ENCODE measurements around the gene ZBTB22. TPM values are rescaled to one million over a fixed set of nuclear protein-coding genes. Genes with fewer than 3 reads are reported as not detected.
A peak's percentile ranks its signal among the peaks of the same experiment; 100 is the strongest.
"Not testable (repeated sequence)": the region's sequence is repeated elsewhere in the genome, so short reads cannot be mapped to it uniquely, and the experiment has no call there.

Gene ZBTB22
- polyA plus RNA-seq, 2 donors: 10.2 to 11.6 TPM

GRCh38 chr6:33276864-33277662 lies 40.5 kb downstream of the ZBTB22 start, which contains the start of gene B3GALT4:
TSS of gene B3GALT4 (plus strand) at chr6:33277123. CDS start at chr6:33277420, 297 bp downstream.
- peak within 1 kb of the TSS; percentile 91 to 98 for H3K27ac ChIP-seq (ENCODE audit: low read depth in 2 of 2, low read length in 1 of 2)
- 0 to 6% methylated on average over 57 to 80 of the region's 80 CpGs for WGBS, 2 donors
- H3K27me3 ChIP-seq (ENCODE audit: control insufficient read depth in 1 of 2, insufficient read depth in 2 of 2, low read length in 2 of 2): no peaks in the 10 kb centered on the region
- no peaks in the 10 kb centered on the region for H3K9me3 ChIP-seq (ENCODE audit: control insufficient read depth in 2 of 2, insufficient read depth in 1 of 2, low read depth in 1 of 2, low read length in 1 of 2)
- peak within 1 kb of the TSS; percentile 56 to 62 for H3K4me3 ChIP-seq (ENCODE audit: low read depth in 1 of 2, low read length in 2 of 2)
- H3K4me1 ChIP-seq (ENCODE audit: control insufficient read depth in 2 of 2, insufficient read depth in 2 of 2, low read length in 1 of 2): peaks cover 4 to 12% of the 10 kb centered on the region in 2 donors
- H3K36me3 ChIP-seq (ENCODE audit: control insufficient read depth in 2 of 2, insufficient read depth in 2 of 2, low read length in 1 of 2): peaks cover 5 to 25% of the 10 kb centered on the region in 2 donors

- Histone ChIP-seq H3K4me1 (ENCODE audit: control insufficient read depth in 2 of 2, insufficient read depth in 2 of 2, low read length in 1 of 2) (peaks cover 4 to 12% of the 10 kb centered on the region in 2 donors), H3K9me3 (ENCODE audit: control insufficient read depth in 2 of 2, insufficient read depth in 1 of 2, low read depth in 1 of 2, low read length in 1 of 2) (no peaks in the 10 kb centered on the region), H3K27ac (ENCODE audit: low read depth in 2 of 2, low read length in 1 of 2) (peak overlapping the region; percentile 91 to 98), H3K4me3 (ENCODE audit: low read depth in 1 of 2, low read length in 2 of 2) (peak overlapping the region; percentile 56 to 62), H3K36me3 (ENCODE audit: control insufficient read depth in 2 of 2, insufficient read depth in 2 of 2, low read length in 1 of 2) (peaks cover 5 to 25% of the 10 kb centered on the region in 2 donors), H3K27me3 (ENCODE audit: control insufficient read depth in 1 of 2, insufficient read depth in 2 of 2, low read length in 2 of 2) (no peaks in the 10 kb centered on the region)
Measured at GRCh38 chr6:33276581-33276863, 41.0 kb downstream of the ZBTB22 start.

DNA sequence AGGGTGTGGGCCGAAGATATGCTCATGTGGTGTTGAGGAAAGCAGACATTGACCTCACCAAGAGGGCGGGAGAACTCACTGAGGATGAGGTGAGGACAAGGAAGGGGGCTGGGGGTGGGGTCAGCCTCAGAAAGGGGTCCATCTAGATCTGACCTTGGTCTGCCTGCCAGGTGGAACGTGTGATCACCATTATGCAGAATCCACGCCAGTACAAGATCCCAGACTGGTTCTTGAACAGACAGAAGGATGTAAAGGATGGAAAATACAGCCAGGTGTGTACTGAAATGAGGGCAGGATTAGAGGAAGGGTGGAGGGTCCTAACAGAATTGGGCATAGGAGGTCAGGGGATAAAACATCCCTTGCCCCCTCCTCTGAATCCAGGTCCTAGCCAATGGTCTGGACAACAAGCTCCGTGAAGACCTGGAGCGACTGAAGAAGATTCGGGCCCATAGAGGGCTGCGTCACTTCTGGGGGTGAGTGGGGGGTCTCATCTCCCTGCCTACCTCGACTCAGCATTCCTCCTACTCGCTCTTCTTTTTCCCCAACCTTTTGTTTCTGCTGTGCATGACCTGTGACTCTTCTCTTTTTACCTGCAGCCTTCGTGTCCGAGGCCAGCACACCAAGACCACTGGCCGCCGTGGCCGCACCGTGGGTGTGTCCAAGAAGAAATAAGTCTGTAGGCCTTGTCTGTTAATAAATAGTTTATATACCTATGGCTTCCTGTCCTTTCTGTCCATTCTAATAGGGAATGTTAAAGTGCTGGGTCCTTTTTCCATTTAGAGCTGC lies 41.6 kb downstream of the ZBTB22 start:
- not testable (repeated sequence) for H3K9me3 ChIP-seq (ENCODE audit: control insufficient read depth in 2 of 2, insufficient read depth in 1 of 2, low read depth in 1 of 2, low read length in 1 of 2); H3K27me3 ChIP-seq (ENCODE audit: control insufficient read depth in 1 of 2, insufficient read depth in 2 of 2, low read length in 2 of 2)
- Histone ChIP-seq H3K36me3 (ENCODE audit: control insufficient read depth in 2 of 2, insufficient read depth in 2 of 2, low read length in 1 of 2) (peaks cover 5 to 25% of the 10 kb centered on the region in 2 donors), H3K4me3 (ENCODE audit: low read depth in 1 of 2, low read length in 2 of 2) (peak overlapping the region; percentile 56 to 62), H3K27ac (ENCODE audit: low read depth in 2 of 2, low read length in 1 of 2) (peak overlapping the region; percentile 91 to 98), H3K4me1 (ENCODE audit: control insufficient read depth in 2 of 2, insufficient read depth in 2 of 2, low read length in 1 of 2) (peaks cover 4 to 12% of the 10 kb centered on the region in 2 donors)
- WGBS, 2 donors: 65 to 68% methylated on average over 16 of the region's 16 CpGs

GRCh38 chr6:33273924-33274902 lies 43.3 kb downstream of the ZBTB22 start:
- H3K27me3 ChIP-seq (ENCODE audit: control insufficient read depth in 1 of 2, insufficient read depth in 2 of 2, low read length in 2 of 2): no peaks in the 10 kb centered on the region
- H3K27ac ChIP-seq (ENCODE audit: low read depth in 2 of 2, low read length in 1 of 2): peak overlapping the region; percentile 58 to 98
- WGBS, 2 donors: 49 to 50% methylated on average over 14 of the region's 14 CpGs
- peaks cover 0 to 15% of the 10 kb centered on the region in 2 donors for H3K36me3 ChIP-seq (ENCODE audit: control insufficient read depth in 2 of 2, insufficient read depth in 2 of 2, low read length in 1 of 2)
- no peaks in the 10 kb centered on the region for H3K9me3 ChIP-seq (ENCODE audit: control insufficient read depth in 2 of 2, insufficient read depth in 1 of 2, low read depth in 1 of 2, low read length in 1 of 2)
- H3K4me3 ChIP-seq (ENCODE audit: low read depth in 1 of 2, low read length in 2 of 2): peak overlapping the region; percentile 15 to 93
- peaks cover 4 to 10% of the 10 kb centered on the region in 2 donors for H3K4me1 ChIP-seq (ENCODE audit: control insufficient read depth in 2 of 2, insufficient read depth in 2 of 2, low read length in 1 of 2)

DNA sequence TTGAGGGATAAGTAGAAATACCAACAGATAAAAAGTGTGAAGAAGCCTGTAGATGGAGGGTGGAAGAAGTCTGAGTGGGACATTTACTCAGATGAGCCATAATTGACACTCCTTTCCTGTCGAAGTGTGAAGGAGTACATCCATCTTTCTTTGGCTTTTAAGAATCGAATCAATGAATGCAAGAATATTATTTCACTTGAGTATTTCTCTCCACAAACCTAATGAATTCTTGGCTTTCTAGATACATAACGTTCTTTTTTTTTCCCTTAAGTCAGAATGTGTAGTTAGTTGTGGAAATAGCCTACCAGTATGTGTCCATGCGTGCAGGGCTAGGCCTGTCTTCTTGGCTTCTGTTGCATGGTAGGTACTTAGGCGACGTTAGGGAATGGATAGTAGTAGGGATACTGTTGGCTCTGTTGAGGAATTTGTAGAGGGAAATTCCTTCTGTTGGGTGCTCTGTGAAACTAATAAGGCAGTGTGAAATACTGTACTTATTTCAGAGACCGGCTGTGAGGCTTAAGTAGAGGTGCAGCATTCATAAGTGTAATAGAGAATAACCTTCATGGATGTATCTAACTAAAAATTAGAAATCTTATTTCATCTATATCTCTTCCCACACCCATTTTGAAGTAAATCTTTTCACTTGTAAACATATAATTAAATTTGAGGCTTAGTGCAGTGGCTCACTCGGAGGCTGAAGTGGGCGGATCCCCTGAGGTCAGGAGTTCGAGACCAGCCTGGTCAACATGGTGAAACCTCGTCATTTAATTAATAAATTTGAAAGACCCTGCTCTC lies 44.2 kb downstream of the ZBTB22 start:
- Histone ChIP-seq H3K27ac (ENCODE audit: low read depth in 2 of 2, low read length in 1 of 2) (peak overlapping the region; percentile 71 to 89), H3K36me3 (ENCODE audit: control insufficient read depth in 2 of 2, insufficient read depth in 2 of 2, low read length in 1 of 2) (peaks cover 2 to 13% of the 10 kb centered on the region in 2 donors), H3K9me3 (ENCODE audit: control insufficient read depth in 2 of 2, insufficient read depth in 1 of 2, low read depth in 1 of 2, low read length in 1 of 2) (no peaks in the 10 kb centered on the region), H3K4me3 (ENCODE audit: low read depth in 1 of 2, low read length in 2 of 2) (peak overlapping the region; percentile 61 to 93), H3K27me3 (ENCODE audit: control insufficient read depth in 1 of 2, insufficient read depth in 2 of 2, low read length in 2 of 2) (no peaks in the 10 kb centered on the region), H3K4me1 (ENCODE audit: control insufficient read depth in 2 of 2, insufficient read depth in 2 of 2, low read length in 1 of 2) (peaks cover 4 to 10% of the 10 kb centered on the region in 2 donors)
- 43 to 45% methylated on average over 11 of the region's 11 CpGs for WGBS, 2 donors

- peak overlapping the region; percentile 71 to 89 for H3K27ac ChIP-seq (ENCODE audit: low read depth in 2 of 2, low read length in 1 of 2)
- H3K4me3 ChIP-seq (ENCODE audit: low read depth in 1 of 2, low read length in 2 of 2): peak overlapping the region; percentile 61 to 93
- 6 to 7% methylated on average over 22 of the region's 22 CpGs for WGBS, 2 donors
- peaks cover 0 to 5% of the 10 kb centered on the region in 2 donors for H3K4me1 ChIP-seq (ENCODE audit: control insufficient read depth in 2 of 2, insufficient read depth in 2 of 2, low read length in 1 of 2)
- H3K9me3 ChIP-seq (ENCODE audit: control insufficient read depth in 2 of 2, insufficient read depth in 1 of 2, low read depth in 1 of 2, low read length in 1 of 2): no peaks in the 10 kb centered on the region
- no peaks in the 10 kb centered on the region for H3K27me3 ChIP-seq (ENCODE audit: control insufficient read depth in 1 of 2, insufficient read depth in 2 of 2, low read length in 2 of 2)
- H3K36me3 ChIP-seq (ENCODE audit: control insufficient read depth in 2 of 2, insufficient read depth in 2 of 2, low read length in 1 of 2): peaks cover 7 to 14% of the 10 kb centered on the region in 2 donors
Measured at GRCh38 chr6:33272275-33273128, 45.0 kb downstream of the ZBTB22 start.

DNA sequence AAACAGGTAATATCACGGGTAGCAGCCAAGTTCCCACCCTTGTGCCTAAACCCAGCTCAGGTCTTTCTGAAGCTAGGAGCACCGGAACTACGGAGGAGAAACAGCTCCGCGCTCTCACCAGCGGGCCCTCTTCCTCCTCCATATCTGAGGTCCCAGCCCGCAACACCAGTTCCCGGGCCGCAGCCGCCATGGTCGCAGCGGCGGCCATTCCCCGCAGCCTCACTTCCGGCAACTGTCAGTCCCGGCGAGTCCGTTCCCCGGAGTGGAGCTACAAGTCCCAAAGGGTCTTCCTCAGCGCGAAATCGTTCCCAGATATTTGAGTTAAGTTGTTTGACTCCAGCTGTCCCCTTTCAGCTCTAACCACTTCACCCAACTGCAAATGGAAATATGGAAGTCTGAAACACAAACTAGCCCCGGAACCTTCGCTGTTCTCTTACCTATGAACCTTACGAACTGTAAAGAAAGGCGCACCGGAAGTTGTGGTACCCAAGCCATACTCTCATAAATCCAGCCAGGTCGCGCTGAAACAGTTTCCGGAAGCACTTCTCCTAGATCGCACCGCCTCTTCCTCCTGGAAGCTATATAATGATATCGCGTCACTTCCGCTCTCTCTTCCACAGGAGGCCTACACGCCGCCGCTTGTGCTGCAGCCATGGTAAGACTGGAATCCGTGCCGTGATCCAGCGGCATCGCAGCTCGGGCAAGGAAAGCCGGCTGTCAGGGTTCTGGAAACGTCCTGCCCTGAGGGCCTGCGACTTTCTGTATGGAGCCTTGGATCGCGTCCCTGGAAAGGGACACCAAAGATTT lies 45.9 kb downstream of the ZBTB22 start, which contains the start of the genes RPS18 and VPS52:
Gene RPS18 (plus strand): TSS at position 608 of the 807 bp plus-strand sequence. CDS start 45 bp downstream, at position 653.
Gene VPS52 (minus strand): TSS at position 409 of the 807 bp plus-strand sequence. CDS start 201 bp downstream, at position 208.
- H3K27ac ChIP-seq (ENCODE audit: low read depth in 2 of 2, low read length in 1 of 2): peak within 1 kb of the TSS; percentile 89 to 94
- H3K9me3 ChIP-seq (ENCODE audit: control insufficient read depth in 2 of 2, insufficient read depth in 1 of 2, low read depth in 1 of 2, low read length in 1 of 2): no peaks in the 10 kb centered on the region
- no peaks in the 10 kb centered on the region for H3K27me3 ChIP-seq (ENCODE audit: control insufficient read depth in 1 of 2, insufficient read depth in 2 of 2, low read length in 2 of 2)
- WGBS, 2 donors: 0% methylated on average over 48 of the region's 48 CpGs
- peak within 1 kb of the TSS; percentile 77 to 93 for H3K4me3 ChIP-seq (ENCODE audit: low read depth in 1 of 2, low read length in 2 of 2)
- peaks cover 7 to 21% of the 10 kb centered on the region in 2 donors for H3K36me3 ChIP-seq (ENCODE audit: control insufficient read depth in 2 of 2, insufficient read depth in 2 of 2, low read length in 1 of 2)
- H3K4me1 ChIP-seq (ENCODE audit: control insufficient read depth in 2 of 2, insufficient read depth in 2 of 2, low read length in 1 of 2): peaks cover 0 to 7% of the 10 kb centered on the region in 2 donors

Measured in esophagus (tissue), 2 donors.